Spleen (tissue), 11 donors: ENCODE measurements around the gene PALLD. TPM values are rescaled to one million over a fixed set of nuclear protein-coding genes. Genes with fewer than 3 reads are reported as not detected.

Experiments used
- DNase-seq: peaks from one replicate; pipeline ENCODE4 v3.0.0-alpha.2; 2020
- H3K27ac ChIP-seq, 8 donors: fragments of 200-600 bp; sonication (generic) in 7 of 8; 1 replicate in 4 of 8; 2 replicates in 4 of 8; pipeline versions ENCODE4 v1.5.0 to v1.8.0; 2016 to 2021; ENCODE audit warnings: inconsistent platforms in 4 of 8, mild to moderate bottlenecking in 4 of 8, moderate library complexity in 1 of 8
- H3K27me3 ChIP-seq, 7 donors: fragments of 200-600 bp; sonication (generic) in 6 of 7; replicated peaks in 1 of 7; 1 replicate in 4 of 7; 2 replicates in 3 of 7; pipeline versions ENCODE4 v1.5.0 to v1.8.0; 2016 to 2021; ENCODE audit warnings: inconsistent platforms in 3 of 7, mild to moderate bottlenecking in 1 of 7
- H3K36me3 ChIP-seq, 6 donors: fragments of 200-600 bp; sonication (generic) in 5 of 6; 1 replicate in 4 of 6; 2 replicates in 2 of 6; pipeline versions ENCODE4 v1.5.0 to v1.8.0; 2016 to 2021; ENCODE audit warnings: inconsistent platforms in 2 of 6
- H3K4me1 ChIP-seq, 6 donors: fragments of 200-600 bp; sonication (generic) in 5 of 6; 1 replicate in 3 of 6; 2 replicates in 3 of 6; pipeline versions ENCODE4 v1.5.0 to v1.8.0; 2016 to 2021; ENCODE audit warnings: inconsistent platforms in 3 of 6
- H3K4me3 ChIP-seq, 8 donors: fragments of 200-600 bp; sonication (generic) in 7 of 8; 1 replicate in 4 of 8; 2 replicates in 4 of 8; pipeline versions ENCODE4 v1.5.0 to v1.8.0; 2016 to 2021; ENCODE audit warnings: inconsistent platforms in 4 of 8, mild to moderate bottlenecking in 4 of 8, moderate library complexity in 2 of 8
- H3K9me3 ChIP-seq, 8 donors: fragments of 200-600 bp; sonication (generic) in 7 of 8; 1 replicate in 4 of 8; 2 replicates in 4 of 8; pipeline versions ENCODE4 v1.5.0 to v1.8.0; 2016 to 2021; ENCODE audit warnings: inconsistent platforms in 4 of 8
- CTCF ChIP-seq, 11 experiments: fragments of 200-600 bp in 7 of 11; fragments of 450-650 bp in 4 of 11; sonication (generic) in 4 of 11; IDR thresholded peaks in 8 of 11; conservative IDR thresholded peaks in 3 of 11; 1 replicate in 7 of 11; 2 replicates in 4 of 11; pipeline versions ENCODE4 v1.4.0 to v1.8.0; 2016 to 2021; ENCODE audit warnings: antibody characterized with exemption in 11 of 11, inconsistent platforms in 4 of 11, mild to moderate bottlenecking in 1 of 11
- POLR2A ChIP-seq, 3 donors: fragments of 450-650 bp; IDR thresholded peaks; one replicate each; pipeline ENCODE4 v1.5.1; 2017; ENCODE audit warnings: antibody characterized with exemption in 3 of 3, mild to moderate bottlenecking in 1 of 3
- POLR2AphosphoS5 ChIP-seq, 3 donors: sonication (generic); formaldehyde crosslinking; IDR thresholded peaks; one replicate each; pipeline ENCODE4 v1.5.1; 2017; ENCODE audit warnings: antibody characterized with exemption in 3 of 3
- WGBS, 5 donors: extraction: QIAGEN DNeasy Blood & Tissue Kit in 3 of 5; methylation state at CpG; one replicate each; pipeline versions ENCODE4 v1.1.5 to v1.1.7; 2013 to 2018; 5-methylcytosine and 5-hydroxymethylcytosine counted together
- intact Hi-C: fragments of 100-400 bp; cut with DNase I; formaldehyde crosslinking; loops from one replicate; pipeline ENCODE4 v1.15.0; 2023; ENCODE audit warnings: low total_unique reads
- polyA plus RNA-seq, 3 donors: library from polyadenylated mRNA; stranded (reverse); fragments of 200-250 nt; gene quantifications; one replicate each; pipeline ENCODE4 v1.2.1, GENCODE V29; 2013
- total RNA-seq, 7 donors: library from RNA; depleted of rRNA in 3 of 7; stranded (reverse); fragments of >200 nt in 3 of 7; fragmentation: NEBNext Ultra II Directional in 4 of 7; extraction: Animal tissue kit (Norgen Biotek cat#: 25700) in 4 of 7; gene quantifications; one replicate each; pipeline versions ENCODE4 v1.1.0 to v1.2.1, GENCODE V29; 2016 to 2021
- donor health status: healthy with polysubstance abuse.
- donor health status: DM: no; HTN: no; CAD: no; lungs with moderate emphysema.
- donor health status: DM: no; HTN: no; CAD: no.
- donor health status: Bipolar disorder and iron deficiency.
- donor health status: healthy.
- donor health status: DM: no; HTN: no; CAD: no.
- donor health status: DM: yes; HTN: yes; CAD: no.

The PALLD gene
- total and polyA plus RNA-seq, 10 donors, result 24.3 to 228 (median 142) TPM

GRCh38 chr4:168797194-168797593, 300.3 kb downstream of the PALLD start:
- no peak for TF ChIP-seq POLR2A (IDR thresholded peaks at IDR 0.05)
- no peak for TF ChIP-seq CTCF (IDR thresholded peaks at IDR 0.05 in 8 of 11, conservative IDR thresholded peaks at IDR 0.05 in 3 of 11)
- TF ChIP-seq POLR2AphosphoS5 (IDR thresholded peaks at IDR 0.05), result no peak

GRCh38 chr4:168797738-168798375, 301.0 kb downstream of the PALLD start:
- peak overlapping the region in 4 of 8 donors; percentile 26 to 56 (median 43) for H3K27ac ChIP-seq
- no peak for DNase-seq
- H3K4me1 ChIP-seq, result peaks cover 0 to 26% (median 3%) of the 10 kb centered on the region in 6 donors
- H3K9me3 ChIP-seq, result peaks cover 0 to 4% (median 0%) of the 10 kb centered on the region in 8 donors
- TF ChIP-seq CTCF (IDR thresholded peaks at IDR 0.05 in 8 of 11, conservative IDR thresholded peaks at IDR 0.05 in 3 of 11) (no peak), POLR2AphosphoS5 (IDR thresholded peaks at IDR 0.05) (no peak), POLR2A (IDR thresholded peaks at IDR 0.05) (no peak)
- intact Hi-C loops, result no loop called here
- no peaks in the 10 kb centered on the region for H3K36me3 ChIP-seq
- WGBS, 5 donors, result 33 to 47% (median 36%) methylated on average over 5 of the region's 5 CpGs
- no peak overlapping the region for H3K4me3 ChIP-seq
- no peaks in the 10 kb centered on the region for H3K27me3 ChIP-seq

More at GRCh38 chr4:168797194-168797593, 300.3 kb downstream of the PALLD start:
- Histone ChIP-seq H3K27ac (peak overlapping the region in 5 of 8 donors; percentile 8 to 56 (median 39)), H3K27me3 (no peaks in the 10 kb centered on the region), H3K36me3 (no peaks in the 10 kb centered on the region), H3K4me3 (no peak overlapping the region), H3K9me3 (peaks cover 0 to 2% (median 0%) of the 10 kb centered on the region in 8 donors), H3K4me1 (peaks cover 0 to 26% (median 3%) of the 10 kb centered on the region in 6 donors)
- 34 to 56% (median 43%) methylated on average over 4 of the region's 4 CpGs for WGBS, 5 donors
- intact Hi-C loops, result no loop called here
- DNase-seq, result no peak

GRCh38 chr4:168800926-168801325, 304.1 kb downstream of the PALLD start:
- H3K4me3 ChIP-seq, result no peak overlapping the region
- no peak overlapping the region for H3K27ac ChIP-seq
- WGBS, 5 donors, result 79 to 86% (median 82%) methylated on average over 2 of the region's 2 CpGs
- peaks cover 0 to 4% (median 0%) of the 10 kb centered on the region in 8 donors for H3K9me3 ChIP-seq
- no peak for DNase-seq
- intact Hi-C loops, result no loop called here
- peaks cover 0 to 38% (median 2%) of the 10 kb centered on the region in 6 donors for H3K4me1 ChIP-seq
- H3K36me3 ChIP-seq, result no peaks in the 10 kb centered on the region
- TF ChIP-seq POLR2A (IDR thresholded peaks at IDR 0.05) (no peak), POLR2AphosphoS5 (IDR thresholded peaks at IDR 0.05) (no peak), CTCF (IDR thresholded peaks at IDR 0.05 in 8 of 11, conservative IDR thresholded peaks at IDR 0.05 in 3 of 11) (no peak)
- H3K27me3 ChIP-seq, result no peaks in the 10 kb centered on the region

GRCh38 chr4:168802222-168802621, 305.4 kb downstream of the PALLD start:
- no peaks in the 10 kb centered on the region for H3K36me3 ChIP-seq
- DNase-seq, result no peak
- no peak for TF ChIP-seq CTCF (IDR thresholded peaks at IDR 0.05 in 8 of 11, conservative IDR thresholded peaks at IDR 0.05 in 3 of 11)
- TF ChIP-seq POLR2AphosphoS5 (IDR thresholded peaks at IDR 0.05), result no peak
- TF ChIP-seq POLR2A (IDR thresholded peaks at IDR 0.05), result no peak
- H3K27ac ChIP-seq, result no peak overlapping the region
- H3K4me3 ChIP-seq, result no peak overlapping the region
- peaks cover 0 to 4% (median 0%) of the 10 kb centered on the region in 8 donors for H3K9me3 ChIP-seq
- intact Hi-C loops, result no loop called here
- 92 to 98% (median 95%) methylated on average over 4 of the region's 4 CpGs for WGBS, 5 donors
- H3K4me1 ChIP-seq, result peaks cover 0 to 25% (median 2%) of the 10 kb centered on the region in 6 donors
- no peaks in the 10 kb centered on the region for H3K27me3 ChIP-seq
